Natural killer cell (primary cell): Measurements from ENCODE around the gene SRM. TPM values are rescaled to one million over a fixed set of nuclear protein-coding genes. Genes with fewer than 3 reads are reported as not detected.
"Not testable (repeated sequence)": the region's sequence is repeated elsewhere in the genome, so short reads cannot be mapped to it uniquely, and the experiment has no call there.

Experiments
- ATAC-seq, 3 donors: fragments of 150-1000 bp in 2 of 3; fragments of 200-7000 bp in 1 of 3; cut with Tn5 transposase; 1 replicate in 1 of 3; 2 replicates in 2 of 3; pipeline ENCODE4 v1.10.0; 2021; ENCODE audit warnings: mild to moderate bottlenecking in 2 of 3, moderate library complexity in 2 of 3
- DNase-seq, 2 donors: peaks; one replicate each; pipeline versions ENCODE4 v3.0.0 to v3.0.0-alpha.2; 2013 to 2021; ENCODE audit warnings: mixed read lengths in 1 of 2
- H3K27ac ChIP-seq: one replicate; pipeline ENCODE4 v1.5.1; 2013; ENCODE audit warnings: mild to moderate bottlenecking, low read length
- H3K27me3 ChIP-seq: one replicate; pipeline ENCODE4 v1.6.1; 2013; ENCODE audit warnings: low read length; ENCODE audit not compliant: control insufficient read depth, insufficient read depth
- H3K36me3 ChIP-seq: one replicate; pipeline ENCODE4 v1.6.1; 2013; ENCODE audit warnings: low read length; ENCODE audit not compliant: control insufficient read depth, insufficient read depth
- H3K4me1 ChIP-seq: one replicate; pipeline ENCODE4 v1.6.1; 2013; ENCODE audit warnings: low read length; ENCODE audit not compliant: control insufficient read depth, insufficient read depth
- H3K4me3 ChIP-seq: one replicate; pipeline ENCODE4 v1.5.1; 2013; ENCODE audit warnings: low read length
- H3K9me3 ChIP-seq: one replicate; pipeline ENCODE4 v1.6.1; 2013; ENCODE audit warnings: low read length; ENCODE audit not compliant: control insufficient read depth, insufficient read depth
- H3K27ac Mint-ChIP-seq, 2 donors: one replicate each; pipeline ENCODE4 v1.8.0; 2022; ENCODE audit warnings: mild to moderate bottlenecking in 2 of 2, mixed read lengths in 2 of 2, moderate library complexity in 1 of 2
- H3K27me3 Mint-ChIP-seq, 2 donors: one replicate each; pipeline ENCODE4 v1.8.0; 2022; ENCODE audit warnings: low read depth in 2 of 2, mixed read lengths in 2 of 2
- H3K36me3 Mint-ChIP-seq: one replicate; pipeline ENCODE4 v1.8.0; 2022; ENCODE audit warnings: mixed read lengths
- H3K4me1 Mint-ChIP-seq, 2 donors: one replicate each; pipeline ENCODE4 v1.8.0; 2022; ENCODE audit warnings: mixed read lengths in 2 of 2
- H3K4me3 Mint-ChIP-seq: one replicate; pipeline ENCODE4 v1.8.0; 2022; ENCODE audit warnings: mild to moderate bottlenecking, moderate library complexity, mixed read lengths
- H3K9me3 Mint-ChIP-seq, 2 donors: one replicate each; pipeline ENCODE4 v1.8.0; 2022; ENCODE audit warnings: mixed read lengths in 2 of 2
- CTCF ChIP-seq: fragments of 200-600 bp; IDR thresholded peaks from one replicate; pipeline ENCODE4 v1.8.0; 2022; ENCODE audit warnings: antibody characterized with exemption
- WGBS: methylation state at CpG from one replicate; pipeline ENCODE4 v1.1.7; 2013; ENCODE audit warnings: missing lambda C conversion rate; ENCODE audit not compliant: insufficient coverage; 5-methylcytosine and 5-hydroxymethylcytosine counted together
- intact Hi-C: fragments of 100-400 bp; cut with micrococcal nuclease; formaldehyde crosslinking; loops from one replicate; pipeline ENCODE4 v1.14.2; 2022
- total RNA-seq, 4 donors: library from RNA; stranded (reverse); fragments of 120-200 nt in 1 of 4; gene quantifications; one replicate each; pipeline versions ENCODE4 v1.2.3 to v1.2.4, GENCODE V29; 2013 to 2022

Gene SRM
- total RNA-seq, 3 donors from 2014 or later (not counting 1 experiment from before 2014, with no cell fraction given), result 23.9 to 30.9 (median 29.2) TPM

GRCh38 chr1:11024154-11024873 lies 35.5 kb downstream of the SRM start:
- ATAC-seq (no peak), DNase-seq (no peak)
- Mint-ChIP-seq H3K27ac (peak overlapping the region; percentile 49 to 61), H3K4me1 (peaks cover 17 to 45% of the 10 kb centered on the region in 2 donors), H3K4me3 (no peak overlapping the region), H3K9me3 (no peaks in the 10 kb centered on the region), H3K27me3 (no peaks in the 10 kb centered on the region), H3K36me3 (peaks cover 8% of the 10 kb centered on the region)
- Histone ChIP-seq H3K4me1 (no peaks in the 10 kb centered on the region), H3K27ac (no peak overlapping the region), H3K9me3 (no peaks in the 10 kb centered on the region), H3K36me3 (peaks cover 69% of the 10 kb centered on the region), H3K4me3 (no peak overlapping the region), H3K27me3 (no peaks in the 10 kb centered on the region)
- WGBS, result 72% methylated on average over 2 of the region's 3 CpGs
- intact Hi-C loops, result no loop called here
- no peak for TF ChIP-seq CTCF

- H3K36me3 Mint-ChIP-seq, result peaks cover 14% of the 10 kb centered on the region
- Histone ChIP-seq H3K27me3 (no peaks in the 10 kb centered on the region), H3K27ac (no peak overlapping the region), H3K4me3 (no peak overlapping the region), H3K36me3 (peaks cover 80% of the 10 kb centered on the region), H3K4me1 (no peaks in the 10 kb centered on the region), H3K9me3 (no peaks in the 10 kb centered on the region)
- H3K27ac Mint-ChIP-seq, result peak overlapping the region in 1 of 2 donors; percentile 12
- no peak for TF ChIP-seq CTCF
- intact Hi-C loops, result no loop called here
- 96% methylated on average over 14 of the region's 14 CpGs for WGBS
- DNase-seq (no peak), ATAC-seq (no peak)
- H3K27me3 Mint-ChIP-seq, result no peaks in the 10 kb centered on the region
- no peaks in the 10 kb centered on the region for H3K9me3 Mint-ChIP-seq
- no peak overlapping the region for H3K4me3 Mint-ChIP-seq
- peaks cover 23 to 52% of the 10 kb centered on the region in 2 donors for H3K4me1 Mint-ChIP-seq
Measured at GRCh38 chr1:11023201-11023600, 36.6 kb downstream of the SRM start.

GRCh38 chr1:11019971-11020370 lies 39.8 kb downstream of the SRM start:
- Histone ChIP-seq H3K4me3 (no peak overlapping the region), H3K4me1 (peaks cover 4% of the 10 kb centered on the region), H3K9me3 (no peaks in the 10 kb centered on the region), H3K27me3 (no peaks in the 10 kb centered on the region), H3K36me3 (peaks cover 82% of the 10 kb centered on the region), H3K27ac (no peak overlapping the region)
- ATAC-seq, result no peak
- 92% methylated on average over 6 of the region's 7 CpGs for WGBS
- Mint-ChIP-seq H3K9me3 (no peaks in the 10 kb centered on the region), H3K4me3 (no peak overlapping the region), H3K27ac (no peak overlapping the region), H3K27me3 (no peaks in the 10 kb centered on the region), H3K4me1 (peaks cover 32 to 35% of the 10 kb centered on the region in 2 donors), H3K36me3 (peaks cover 22% of the 10 kb centered on the region)
- intact Hi-C loops, result no loop called here
- no peak for TF ChIP-seq CTCF
- DNase-seq, result no peak

GRCh38 chr1:11019358-11019757 lies 40.5 kb downstream of the SRM start:
- intact Hi-C loops, H3K4me1 ChIP-seq, ATAC-seq, H3K27ac ChIP-seq, H3K27me3 Mint-ChIP-seq, H3K4me3 Mint-ChIP-seq, H3K27me3 ChIP-seq, DNase-seq, H3K9me3 Mint-ChIP-seq, H3K9me3 ChIP-seq, H3K27ac Mint-ChIP-seq, H3K4me3 ChIP-seq: not testable (repeated sequence)
- H3K36me3 Mint-ChIP-seq, result peaks cover 19% of the 10 kb centered on the region
- peaks cover 34% of the 10 kb centered on the region in 2 donors for H3K4me1 Mint-ChIP-seq
- WGBS, result 89% methylated on average over 7 of the region's 8 CpGs
- H3K36me3 ChIP-seq, result peaks cover 82% of the 10 kb centered on the region
